Measurements from ENCODE around the gene LRCH1. TPM values are rescaled to one million over a fixed set of nuclear protein-coding genes. Genes with fewer than 3 reads are reported as not detected.

Gene LRCH1
- total RNA-seq, 1 donor from 2014 or later: 21.8 TPM

DNA sequence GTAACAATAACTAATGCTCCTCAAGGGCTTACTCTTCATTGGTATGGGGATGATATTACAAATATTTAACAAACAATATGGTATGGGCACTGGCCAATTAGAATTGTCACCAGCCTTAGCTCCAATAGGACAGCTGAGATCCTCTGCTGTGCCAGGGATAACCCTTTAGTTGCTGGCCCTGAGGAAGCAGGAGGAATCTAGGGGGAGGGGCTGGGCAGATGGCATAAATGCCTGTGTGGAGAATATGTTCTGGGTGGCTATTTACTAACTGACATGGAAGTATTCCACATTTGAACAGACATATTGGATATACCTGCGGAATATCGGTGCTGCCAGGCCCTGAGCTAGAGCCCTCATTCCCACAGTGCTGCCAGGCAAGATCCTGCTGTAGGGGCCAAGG, 16.6 kb upstream of the LRCH1 start:
- no peak for DNase-seq

GRCh38 chr13:46539231-46539630, 13.7 kb upstream of the LRCH1 start:
- DNase-seq: no peak

DNA sequence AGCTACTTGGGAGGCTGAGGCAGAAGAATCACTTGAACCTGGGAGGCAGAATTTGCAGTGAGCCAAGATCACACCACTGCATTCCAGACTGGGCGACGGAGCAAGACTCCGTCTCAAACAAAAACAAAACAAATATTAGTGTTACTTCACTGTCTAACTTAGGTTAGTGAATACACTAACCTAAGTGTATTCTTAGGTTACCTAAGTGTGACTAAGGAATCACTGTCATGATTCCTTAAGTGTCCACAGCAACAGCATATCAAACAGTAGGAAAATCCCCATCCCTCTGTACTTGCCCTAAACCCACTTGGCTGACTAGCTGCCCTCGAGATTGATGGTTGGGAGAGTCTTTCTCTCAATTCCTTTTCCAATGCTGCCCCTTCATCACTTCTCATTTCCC, 11.8 kb upstream of the LRCH1 start:
- DNase-seq: no peak

DNA sequence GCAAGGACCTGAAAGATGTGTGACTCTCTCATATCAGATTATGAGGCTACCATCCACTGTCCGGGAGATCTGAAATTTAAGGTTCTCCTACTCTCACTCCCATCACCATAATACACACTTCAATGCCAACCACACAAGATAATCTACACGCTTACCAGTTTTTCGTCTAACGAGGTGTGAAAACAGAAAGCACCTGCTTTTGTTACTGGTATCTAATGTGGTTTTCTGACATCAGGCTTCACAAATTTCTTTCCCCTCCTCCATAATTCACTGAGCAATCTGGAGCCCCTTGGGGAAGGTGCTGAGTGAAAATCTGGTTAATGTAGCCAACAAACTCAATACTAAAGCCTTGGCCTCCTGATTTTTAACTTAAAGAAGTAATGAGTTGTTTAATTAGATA, 10.1 kb upstream of the LRCH1 start:
- no peak for DNase-seq

DNA sequence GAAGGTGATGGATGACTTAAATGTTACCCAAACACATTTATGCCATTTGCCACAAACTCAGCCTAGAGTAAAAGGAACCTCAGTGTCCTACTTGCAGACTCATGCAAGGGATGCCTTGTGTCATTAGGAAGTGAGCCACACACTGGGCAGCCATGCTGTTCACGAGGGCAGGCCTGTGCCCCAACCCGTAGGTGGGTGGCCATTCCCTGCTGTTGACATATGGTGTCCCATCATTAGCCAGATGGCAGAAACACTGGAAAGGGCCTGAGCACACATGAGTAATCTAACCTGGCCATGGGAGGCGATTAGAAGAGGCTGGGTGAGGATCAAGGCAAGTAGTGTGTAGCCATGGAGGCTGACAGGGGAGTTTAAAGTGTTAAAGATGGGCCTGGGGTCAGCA, 9.7 kb upstream of the LRCH1 start:
- DNase-seq: no peak

DNA sequence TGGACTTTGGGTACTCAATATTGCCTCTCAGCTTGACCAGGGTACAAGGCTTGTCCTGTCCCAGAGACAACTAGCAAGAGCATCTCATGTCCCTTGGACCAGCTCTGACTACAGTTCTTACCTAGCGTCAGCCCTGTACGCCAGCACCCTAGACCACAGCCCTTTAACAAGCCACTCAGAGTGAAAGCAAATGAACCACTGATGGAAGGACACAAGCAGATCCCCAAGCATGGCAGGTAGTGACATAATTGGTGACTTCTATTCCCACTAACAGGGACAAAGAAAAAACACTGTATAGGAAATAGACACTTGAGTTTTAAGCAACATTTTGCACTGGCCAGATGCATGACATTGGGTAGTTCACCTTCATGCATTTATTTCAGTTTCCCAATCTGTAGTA, 8.8 kb upstream of the LRCH1 start:
- no peak for DNase-seq

- DNase-seq: no peak
These were observed 8.2 kb upstream of the LRCH1 start for GRCh38 chr13:46544811-46545210.

- no peak for DNase-seq
These were observed 6.7 kb upstream of the LRCH1 start for GRCh38 chr13:46546084-46546768.

- no peak for DNase-seq
These were observed 2.1 kb upstream of the LRCH1 start for GRCh38 chr13:46550822-46551221.

DNA sequence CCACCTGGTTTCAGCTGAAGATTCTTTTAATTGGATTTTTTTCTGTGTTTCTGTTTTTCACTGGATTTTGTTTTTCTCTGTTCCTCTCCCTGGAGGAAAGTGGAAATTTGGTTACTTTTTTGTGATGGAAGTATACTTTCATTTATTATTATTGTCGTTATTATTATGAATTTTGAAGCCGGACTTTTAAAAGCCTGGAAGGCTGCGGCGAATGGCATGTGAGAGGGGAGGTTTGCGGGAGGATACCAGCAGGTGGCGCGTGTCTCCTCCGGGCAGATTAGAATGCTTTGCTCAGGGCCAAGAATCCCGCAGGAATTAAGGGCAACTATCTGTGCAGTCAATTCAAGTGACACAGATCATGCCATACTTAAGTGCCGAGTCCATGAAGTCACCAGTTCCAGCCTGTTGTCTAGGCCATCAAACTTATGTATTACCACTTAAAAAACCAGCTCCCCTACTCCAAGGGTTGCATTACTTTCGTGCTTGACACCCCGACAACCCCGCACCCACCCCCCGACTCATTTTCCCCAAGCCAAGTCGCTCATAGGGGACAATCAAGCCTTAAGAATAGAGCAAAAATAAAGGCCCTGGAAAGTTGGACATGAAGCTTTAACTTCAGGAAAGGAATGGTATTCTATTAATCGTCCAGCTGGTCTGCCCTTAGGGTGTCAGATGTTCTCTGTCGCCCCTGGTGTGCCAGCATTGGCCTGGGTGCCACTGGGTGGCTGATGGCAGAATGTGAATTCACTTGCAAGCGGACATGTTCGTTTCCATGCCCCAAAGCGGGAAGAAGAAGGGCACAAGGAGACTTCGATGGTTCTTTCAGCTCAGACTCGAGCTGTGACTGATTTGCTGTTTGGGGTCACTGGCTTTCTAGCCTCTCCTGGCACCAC, 1.3 kb upstream of the LRCH1 start:
- DNase-seq: peak; percentile 88

- DNase-seq: no peak
These were observed 677 bp upstream of the LRCH1 start for GRCh38 chr13:46552303-46552682.

- DNase-seq: no peak
These were observed 533 bp downstream of the LRCH1 start for GRCh38 chr13:46553521-46553885.

- DNase-seq: peak; percentile 83
These were observed 1.2 kb downstream of the LRCH1 start for GRCh38 chr13:46553886-46554858.

- DNase-seq: peak; percentile 23
These were observed 2.0 kb downstream of the LRCH1 start for GRCh38 chr13:46554951-46555350.

GRCh38 chr13:46555722-46556417, 2.9 kb downstream of the LRCH1 start:
- DNase-seq: no peak

- no peak for DNase-seq
These were observed 3.4 kb downstream of the LRCH1 start for GRCh38 chr13:46556418-46556779.

DNA sequence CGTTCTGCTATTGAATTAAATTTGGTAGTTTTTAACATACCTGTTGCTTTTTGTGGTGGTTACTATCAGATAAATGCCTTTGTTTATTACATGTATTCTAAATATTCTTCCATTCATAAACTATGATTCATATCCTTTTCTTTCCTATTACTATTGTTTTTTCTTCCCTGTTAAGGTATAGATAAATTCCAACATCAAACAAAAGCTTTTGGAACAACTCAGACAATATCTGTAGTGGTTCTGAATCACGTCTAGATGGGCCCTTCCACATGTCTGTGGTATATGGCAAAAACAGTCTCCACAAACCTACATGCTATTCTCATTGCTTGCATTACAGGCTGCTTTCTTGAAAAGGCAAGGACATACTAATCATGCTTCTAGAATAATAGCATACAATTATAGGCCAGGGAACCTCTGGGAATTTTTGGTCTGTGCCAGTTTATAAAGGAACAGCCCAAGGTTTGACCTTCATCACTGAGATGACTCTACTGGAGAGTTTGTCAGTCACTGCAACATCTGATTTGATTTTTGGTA, 6.4 kb downstream of the LRCH1 start:
- DNase-seq: peak; percentile 43

- no peak for DNase-seq
These were observed 7.8 kb downstream of the LRCH1 start for GRCh38 chr13:46560778-46561177.

GRCh38 chr13:46561286-46561685, 8.3 kb downstream of the LRCH1 start:
- DNase-seq: no peak

DNA sequence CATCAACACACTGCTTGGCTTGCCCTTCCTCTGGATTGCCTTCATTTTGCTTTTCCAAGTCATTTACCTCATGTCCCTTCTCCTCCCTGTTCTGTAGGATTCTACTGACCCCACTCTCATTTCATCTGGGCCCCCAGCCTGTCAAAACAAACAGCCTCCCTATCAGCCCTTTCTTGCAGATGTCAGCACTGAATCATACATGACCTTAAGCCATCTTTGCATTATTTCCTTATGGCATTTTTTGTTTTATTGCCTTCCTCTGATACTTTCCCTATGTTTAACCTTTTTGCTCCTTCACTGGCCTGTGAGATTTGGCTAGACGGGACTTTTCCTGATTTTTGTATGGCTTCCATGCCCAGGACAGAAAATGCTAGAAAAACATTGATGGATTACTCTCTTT, 8.7 kb downstream of the LRCH1 start:
- DNase-seq: peak; percentile 8

DNA sequence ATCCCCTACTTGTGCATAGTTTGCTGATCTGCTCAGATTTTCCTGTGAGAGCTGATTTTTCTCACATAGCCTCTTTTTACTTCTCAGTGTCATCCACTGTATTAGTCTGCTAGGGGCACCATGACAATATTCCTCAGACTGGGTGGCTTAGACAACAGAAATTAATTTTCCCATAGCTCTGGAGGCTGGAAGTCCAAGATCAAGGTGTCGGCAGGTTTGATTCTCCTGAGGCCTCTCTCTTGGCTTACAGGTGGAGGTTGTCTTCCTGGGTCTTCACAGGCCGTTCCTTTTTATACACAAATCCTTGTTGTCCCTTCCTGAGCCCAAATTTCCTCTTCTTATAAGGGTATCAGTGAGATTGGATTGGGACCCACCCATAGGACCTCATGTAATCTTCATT, 9.2 kb downstream of the LRCH1 start:
- no peak for DNase-seq

DNA sequence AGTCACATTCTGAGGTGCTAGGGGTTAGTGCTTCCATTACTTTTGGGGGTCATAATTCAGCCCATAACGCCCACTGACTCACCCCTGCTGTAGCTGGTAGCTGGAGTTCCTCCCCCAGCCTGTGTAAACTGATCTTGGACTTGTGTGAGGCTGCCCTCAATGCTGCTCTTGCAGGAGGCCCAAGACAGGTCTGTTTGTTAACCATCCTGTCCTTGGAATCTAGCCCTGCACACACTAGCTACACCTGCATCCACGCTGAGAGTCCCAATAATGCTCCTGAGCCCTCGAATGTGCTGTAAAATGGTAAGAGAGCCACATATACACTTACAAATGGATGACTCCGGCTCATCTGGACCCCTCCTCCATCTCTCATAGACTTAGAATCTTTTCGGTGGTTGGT, 9.6 kb downstream of the LRCH1 start:
- DNase-seq: no peak
